ENCODE results near the gene SLC2A6.

Gene SLC2A6

GRCh38 chr9:133496861-133497842 lies 18.3 kb upstream of the SLC2A6 start:
- no peak for DNase-seq (ENCODE audit: low read depth in 2 of 2)

- DNase-seq (ENCODE audit: low read depth in 2 of 2): no peak
Observed at GRCh38 chr9:133495327-133496293, 16.7 kb upstream of the SLC2A6 start.

GRCh38 chr9:133494636-133495326 lies 15.9 kb upstream of the SLC2A6 start:
- DNase-seq (ENCODE audit: low read depth in 2 of 2): no peak

GRCh38 chr9:133493845-133494540 lies 15.1 kb upstream of the SLC2A6 start:
- DNase-seq (ENCODE audit: low read depth in 2 of 2): no peak

GRCh38 chr9:133493428-133493827 lies 14.5 kb upstream of the SLC2A6 start:
- DNase-seq (ENCODE audit: low read depth in 2 of 2): no peak

GRCh38 chr9:133492061-133493021 lies 13.4 kb upstream of the SLC2A6 start:
- DNase-seq (ENCODE audit: low read depth in 2 of 2): no peak

GRCh38 chr9:133491656-133491925 lies 12.7 kb upstream of the SLC2A6 start:
- DNase-seq (ENCODE audit: low read depth in 2 of 2): no peak

- no peak for DNase-seq (ENCODE audit: low read depth in 2 of 2)
Observed at GRCh38 chr9:133490865-133491655, 12.2 kb upstream of the SLC2A6 start.

GRCh38 chr9:133490201-133490681 lies 11.3 kb upstream of the SLC2A6 start:
- no peak for DNase-seq (ENCODE audit: low read depth in 2 of 2)

- no peak for DNase-seq (ENCODE audit: low read depth in 2 of 2)
Observed at GRCh38 chr9:133489253-133490190, 10.6 kb upstream of the SLC2A6 start.

- DNase-seq (ENCODE audit: low read depth in 2 of 2): no peak
Observed at GRCh38 chr9:133488686-133489252, 9.9 kb upstream of the SLC2A6 start.

GRCh38 chr9:133487331-133487725 lies 8.4 kb upstream of the SLC2A6 start:
- no peak for DNase-seq (ENCODE audit: low read depth in 2 of 2)

- no peak for DNase-seq (ENCODE audit: low read depth in 2 of 2)
Observed at GRCh38 chr9:133485531-133486260, 6.8 kb upstream of the SLC2A6 start.

GRCh38 chr9:133484671-133485437 lies 6.0 kb upstream of the SLC2A6 start:
- no peak for DNase-seq (ENCODE audit: low read depth in 2 of 2)

GRCh38 chr9:133483611-133484010 lies 4.7 kb upstream of the SLC2A6 start:
- no peak for DNase-seq (ENCODE audit: low read depth in 2 of 2)

Measured in stimulated activated CD8-positive, alpha-beta memory T cell treated with anti-CD3 and anti-CD28 coated beads, Interleukin-7, amount 100 ng/mL, for 1 hour (primary cell).